B cell (primary cell): ENCODE measurements around the gene CHTOP. TPM values are rescaled to one million over a fixed set of nuclear protein-coding genes. Genes with fewer than 3 reads are reported as not detected.

Source experiments
- ATAC-seq: fragments of 200-7000 bp; cut with Tn5 transposase; one replicate; pipeline ENCODE4 v1.10.0; 2021; ENCODE audit warnings: low read depth, mild to moderate bottlenecking, moderate number of reproducible peaks, moderate library complexity
- CTCF ChIA-PET: fragments of 350-600 bp; sonication (Branson Sonifier 250); formaldehyde crosslinking; loops from one replicate; lab custom pipeline; 2021; ENCODE audit warnings: antibody characterized with exemption, inconsistent platforms; lab: Charles Lee
- POLR2A ChIA-PET: fragments of 350-600 bp; sonication (Branson Sonifier 250); formaldehyde crosslinking; loops from one replicate; lab custom pipeline; 2021; ENCODE audit warnings: antibody characterized with exemption; lab: Charles Lee
- DNase-seq: peaks from one replicate; pipeline ENCODE4 v3.0.0; 2013
- H2AFZ ChIP-seq: 2 replicates; pipeline ENCODE4 v1.6.1; 2012; ENCODE audit warnings: mild to moderate bottlenecking, low read depth, low read length; ENCODE audit not compliant: insufficient read depth, poor library complexity, severe bottlenecking
- H3K27ac ChIP-seq, 2 donors: 1 replicate in 1 of 2; 2 replicates in 1 of 2; pipeline ENCODE4 v1.5.1; 2012 to 2013; ENCODE audit warnings: low read length in 2 of 2, mild to moderate bottlenecking in 2 of 2, moderate library complexity in 1 of 2
- H3K27me3 ChIP-seq, 4 experiments: fragments of 200-600 bp in 1 of 4; sonication (generic) in 1 of 4; replicated peaks in 1 of 4; 1 replicate in 2 of 4; 2 replicates in 2 of 4; pipeline versions ENCODE4 v1.6.1 to v1.7.0; 2013 to 2016; ENCODE audit warnings: low read length in 3 of 4, mild to moderate bottlenecking in 2 of 4, mixed read lengths in 1 of 4, moderate library complexity in 1 of 4; ENCODE audit not compliant: insufficient read depth in 4 of 4, control insufficient read depth in 3 of 4; ENCODE audit errors: control extremely low read depth in 1 of 4
- H3K36me3 ChIP-seq, 2 experiments: replicated peaks in 1 of 2; 1 replicate in 1 of 2; 2 replicates in 1 of 2; pipeline versions ENCODE4 v1.6.1 to v1.7.1; 2013; ENCODE audit warnings: low read length in 1 of 2; ENCODE audit not compliant: insufficient read depth in 2 of 2, control insufficient read depth in 1 of 2; ENCODE audit errors: control extremely low read depth in 1 of 2, extremely low read depth in 1 of 2
- H3K4me1 ChIP-seq, 2 donors: fragments of 200-600 bp in 1 of 2; sonication (generic) in 1 of 2; 1 replicate in 1 of 2; 2 replicates in 1 of 2; pipeline versions ENCODE4 v1.5.1 to v1.6.1; 2013 to 2017; ENCODE audit warnings: low read length in 2 of 2; ENCODE audit not compliant: control insufficient read depth in 2 of 2, insufficient read depth in 2 of 2
- H3K4me2 ChIP-seq: replicated peaks from 2 replicates; pipeline ENCODE3; 2012; ENCODE audit warnings: mild to moderate bottlenecking, low read depth, low read length; ENCODE audit not compliant: poor library complexity, severe bottlenecking
- H3K4me3 ChIP-seq, 5 experiments: fragments of 200-600 bp in 1 of 5; sonication (generic) in 1 of 5; 1 replicate in 3 of 5; 2 replicates in 2 of 5; pipeline versions ENCODE4 v1.5.1 to v1.7.0; 2011 to 2016; ENCODE audit warnings: low read length in 4 of 5, mild to moderate bottlenecking in 4 of 5, low read depth in 2 of 5, control low read depth in 1 of 5, moderate library complexity in 1 of 5; ENCODE audit not compliant: insufficient read depth in 1 of 5; ENCODE audit errors: control extremely low read depth in 1 of 5, extremely low read depth in 1 of 5
- H3K79me2 ChIP-seq: fragments of 200-600 bp; sonication (generic); one replicate; pipeline ENCODE4 v1.6.0; 2016; ENCODE audit warnings: low read length; ENCODE audit not compliant: control insufficient read depth, insufficient read depth
- H3K9ac ChIP-seq: fragments of 200-600 bp; sonication (generic); 2 replicates; pipeline ENCODE4 v1.6.1; 2017; ENCODE audit warnings: mild to moderate bottlenecking, low read length, moderate library complexity
- H3K9me3 ChIP-seq, 3 donors: one replicate each; pipeline versions ENCODE4 v1.6.1 to v1.7.1; 2013; ENCODE audit warnings: low read length in 2 of 3; ENCODE audit not compliant: control insufficient read depth in 2 of 3, insufficient read depth in 1 of 3; ENCODE audit errors: control extremely low read depth in 1 of 3
- H4K20me1 ChIP-seq: 2 replicates; pipeline ENCODE4 v1.6.0; 2012; ENCODE audit warnings: mild to moderate bottlenecking, low read length; ENCODE audit not compliant: insufficient read depth, control insufficient read depth, poor library complexity, severe bottlenecking
- H3K27ac Mint-ChIP-seq: one replicate; pipeline ENCODE4 v1.8.0; 2021; ENCODE audit warnings: mixed read lengths
- H3K27me3 Mint-ChIP-seq: one replicate; pipeline ENCODE4 v1.8.0; 2021; ENCODE audit warnings: mixed read lengths
- H3K4me1 Mint-ChIP-seq: one replicate; pipeline ENCODE4 v1.8.0; 2021; ENCODE audit warnings: mixed read lengths
- H3K4me3 Mint-ChIP-seq: one replicate; pipeline ENCODE4 v1.8.0; 2021; ENCODE audit warnings: mixed read lengths
- H3K9me3 Mint-ChIP-seq: one replicate; pipeline ENCODE4 v1.8.0; 2022; ENCODE audit warnings: mixed read lengths; ENCODE audit not compliant: insufficient read depth
- EZH2 ChIP-seq: IDR thresholded peaks from 2 replicates; pipeline ENCODE4 v1.6.1; 2012; ENCODE audit warnings: borderline replicate concordance, low read depth, mild to moderate bottlenecking, moderate library complexity, low read length; ENCODE audit not compliant: insufficient read depth, poor library complexity, severe bottlenecking
- WGBS: methylation state at CpG from one replicate; pipeline ENCODE4 v1.1.5; 2013; ENCODE audit warnings: missing lambda C conversion rate; ENCODE audit not compliant: insufficient coverage; 5-methylcytosine and 5-hydroxymethylcytosine counted together
- intact Hi-C: fragments of 100-400 bp; cut with micrococcal nuclease; formaldehyde crosslinking; loops from one replicate; pipeline ENCODE4 v1.10.0; 2022
- polyA plus RNA-seq: library from polyadenylated mRNA; depleted of rRNA; stranded (reverse); fragments of >200 nt; gene quantifications from 2 replicates; pipeline ENCODE4 v1.2.3, GENCODE V29; 2012
- total RNA-seq, 2 donors: library from RNA; stranded (reverse); fragments of 120-200 nt in 1 of 2; gene quantifications; 1 replicate in 1 of 2; 2 replicates in 1 of 2; pipeline versions ENCODE4 v1.2.3 to v1.2.4, GENCODE V29; 2013 to 2022
- TF ChIP-seq, protein P1 (sequence below): fragments of 200-600 bp; IDR thresholded peaks from one replicate; pipeline ENCODE4 v1.8.0; 2022; ENCODE audit warnings: antibody characterized with exemption, mild to moderate bottlenecking

CHTOP gene
- total and polyA plus RNA-seq, 2 donors (not counting 1 experiment from before 2014, with no cell fraction given), result 87.0 to 156 TPM

DNA sequence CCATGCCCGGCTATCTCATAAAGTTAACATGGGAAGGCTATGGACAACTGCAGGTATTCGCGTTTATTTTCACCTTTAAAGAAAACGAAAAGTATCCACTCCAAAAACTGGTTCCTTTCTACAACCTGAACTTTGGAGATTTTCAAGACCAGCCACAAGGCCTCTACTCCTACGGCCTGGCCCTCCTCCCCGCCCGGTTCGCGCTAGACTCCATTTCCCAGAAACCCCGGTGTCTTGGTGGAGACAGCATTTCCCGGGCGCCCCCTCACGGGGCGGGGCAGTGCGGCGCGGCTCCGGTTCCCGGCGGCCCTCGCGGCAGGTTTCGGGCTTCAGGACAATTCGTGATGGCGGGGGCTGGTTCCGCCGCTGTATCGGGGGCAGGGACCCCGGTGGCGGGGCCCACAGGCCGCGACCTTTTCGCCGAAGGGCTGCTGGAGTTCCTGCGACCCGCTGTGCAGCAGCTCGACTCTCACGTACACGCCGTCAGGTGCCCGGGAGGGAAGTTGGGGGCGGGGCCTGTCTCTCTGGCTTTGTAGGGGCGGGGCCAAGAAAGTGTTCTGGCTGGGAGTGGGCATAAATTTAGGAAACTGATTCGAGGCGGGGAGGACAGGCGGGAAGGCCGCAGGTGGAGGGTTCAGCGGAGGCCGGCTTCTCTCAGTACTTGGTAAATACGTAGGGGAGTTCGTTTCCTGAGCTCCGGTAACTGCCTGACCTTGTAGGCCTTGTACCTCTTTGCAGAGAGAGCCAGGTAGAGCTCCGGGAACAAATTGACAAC, 24.7 kb downstream of the CHTOP start, which contains the start of gene SNAPIN:
TSS of gene SNAPIN (plus strand) at position 304 of the 775 bp plus-strand sequence. CDS start at position 345, 41 bp downstream.
- Histone ChIP-seq H2AFZ (peak within 1 kb of the TSS; percentile 96), H3K4me1 (peaks cover 5 to 15% of the 10 kb centered on the region in 2 donors), H4K20me1 (no peaks in the 10 kb centered on the region), H3K4me2 (peak within 1 kb of the TSS; percentile 85), H3K79me2 (peaks cover 20% of the 10 kb centered on the region), H3K9me3 (no peaks in the 10 kb centered on the region), H3K9ac (peak within 1 kb of the TSS; percentile 91), H3K27ac (peak within 1 kb of the TSS; percentile 68 to 83), H3K36me3 (peaks cover 7 to 31% of the 10 kb centered on the region in 2 experiments), H3K27me3 (no peaks in the 10 kb centered on the region), H3K4me3 (peak within 1 kb of the TSS; percentile 77 to 87 (median 82))
- WGBS, result 3% methylated on average over 51 of the region's 53 CpGs
- Mint-ChIP-seq H3K4me1 (peaks cover 12% of the 10 kb centered on the region), H3K27ac (peak within 1 kb of the TSS; percentile 91), H3K4me3 (peak within 1 kb of the TSS; percentile 96), H3K9me3 (no peaks in the 10 kb centered on the region), H3K27me3 (no peaks in the 10 kb centered on the region)
- peak; percentile 93 for DNase-seq
- TF ChIP-seq, protein P1, sequence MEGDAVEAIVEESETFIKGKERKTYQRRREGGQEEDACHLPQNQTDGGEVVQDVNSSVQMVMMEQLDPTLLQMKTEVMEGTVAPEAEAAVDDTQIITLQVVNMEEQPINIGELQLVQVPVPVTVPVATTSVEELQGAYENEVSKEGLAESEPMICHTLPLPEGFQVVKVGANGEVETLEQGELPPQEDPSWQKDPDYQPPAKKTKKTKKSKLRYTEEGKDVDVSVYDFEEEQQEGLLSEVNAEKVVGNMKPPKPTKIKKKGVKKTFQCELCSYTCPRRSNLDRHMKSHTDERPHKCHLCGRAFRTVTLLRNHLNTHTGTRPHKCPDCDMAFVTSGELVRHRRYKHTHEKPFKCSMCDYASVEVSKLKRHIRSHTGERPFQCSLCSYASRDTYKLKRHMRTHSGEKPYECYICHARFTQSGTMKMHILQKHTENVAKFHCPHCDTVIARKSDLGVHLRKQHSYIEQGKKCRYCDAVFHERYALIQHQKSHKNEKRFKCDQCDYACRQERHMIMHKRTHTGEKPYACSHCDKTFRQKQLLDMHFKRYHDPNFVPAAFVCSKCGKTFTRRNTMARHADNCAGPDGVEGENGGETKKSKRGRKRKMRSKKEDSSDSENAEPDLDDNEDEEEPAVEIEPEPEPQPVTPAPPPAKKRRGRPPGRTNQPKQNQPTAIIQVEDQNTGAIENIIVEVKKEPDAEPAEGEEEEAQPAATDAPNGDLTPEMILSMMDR, result no peak
- TF ChIP-seq EZH2, result no peak
- intact Hi-C loops, result loop anchor here (1.0 to 5.0 kb wide), 7 partner anchors 13 to 334 kb away; partner anchors contain the start of genes CHTOP, CRTC2 and RPS27
- ATAC-seq, result peak; percentile 99
- CTCF ChIA-PET, result interaction anchor here (0.7 to 1.8 kb wide), 4 partner anchors 13 to 666 kb away, joined by 3 to 9 read pairs (median 4); partner anchors contain the start of gene ATP8B2
- POLR2A ChIA-PET, result interaction anchor here (0.6 to 2.1 kb wide), 9 partner anchors 10 to 330 kb away, joined by 3 to 8 read pairs (median 5); partner anchors contain the start of genes CHTOP, ILF2, INTS3 and RAB13
